Measurements from ENCODE around the gene AP2M1.

AP2M1 gene

GRCh38 chr3:184218814-184219213 lies 44.2 kb downstream of the AP2M1 start:
- in situ Hi-C loops (cut with MboI; ENCODE audit: low sequenced_read_pairs) = no loop called here

- in situ Hi-C loops (cut with MboI; ENCODE audit: low sequenced_read_pairs) = no loop called here
These were observed 47.9 kb downstream of the AP2M1 start for GRCh38 chr3:184222521-184222920.

- in situ Hi-C loops (cut with MboI; ENCODE audit: low sequenced_read_pairs) = no loop called here
These were observed 49.3 kb downstream of the AP2M1 start for GRCh38 chr3:184223946-184224345.

GRCh38 chr3:184227481-184227935 lies 52.9 kb downstream of the AP2M1 start:
- in situ Hi-C loops (cut with MboI; ENCODE audit: low sequenced_read_pairs) = no loop called here

- in situ Hi-C loops (cut with MboI; ENCODE audit: low sequenced_read_pairs) = no loop called here
These were observed 53.9 kb downstream of the AP2M1 start for GRCh38 chr3:184228376-184229137.

GRCh38 chr3:184229394-184230080 lies 54.9 kb downstream of the AP2M1 start, which contains the start of gene VWA5B2:
TSS of gene VWA5B2 (plus strand) at chr3:184229585. CDS start at chr3:184230529, 944 bp downstream.
- in situ Hi-C loops (cut with MboI; ENCODE audit: low sequenced_read_pairs) = no loop called here

GRCh38 chr3:184230081-184230602 lies 55.5 kb downstream of the AP2M1 start:
- in situ Hi-C loops (cut with MboI; ENCODE audit: low sequenced_read_pairs) = no loop called here

- in situ Hi-C loops (cut with MboI; ENCODE audit: low sequenced_read_pairs) = no loop called here
These were observed 56.2 kb downstream of the AP2M1 start for GRCh38 chr3:184230603-184231528.

GRCh38 chr3:184231671-184232070 lies 57.0 kb downstream of the AP2M1 start:
- in situ Hi-C loops (cut with MboI; ENCODE audit: low sequenced_read_pairs) = no loop called here

GRCh38 chr3:184233127-184233843 lies 58.6 kb downstream of the AP2M1 start:
- in situ Hi-C loops (cut with MboI; ENCODE audit: low sequenced_read_pairs) = no loop called here

Measured in HL-60/S4 (cell line).